PC-3 (cell line): ENCODE results near the gene RIN1. TPM values are rescaled to one million over a fixed set of nuclear protein-coding genes. Genes with fewer than 3 reads are reported as not detected.

ENCODE experiments used
- ATAC-seq: fragments of 200-7000 bp; cut with Tn5 transposase; 2 replicates; pipeline ENCODE4 v1.9.1; 2020; ENCODE audit warnings: mild to moderate bottlenecking, moderate library complexity
- BruUV-seq: library from RNA; stranded (reverse); fragments of 400-500 nt; replicated peaks from 2 replicates; lab custom pipeline; 2021; lab: Mats Ljungman, UMichigan
- CTCF ChIA-PET: fragments of 300-600 bp; sonication (Branson Sonifier 250); formaldehyde crosslinking; loops from one replicate; lab custom pipeline; 2022; ENCODE audit warnings: antibody characterized with exemption; lab: Charles Lee
- POLR2A ChIA-PET: fragments of 300-600 bp; sonication (Branson Sonifier 250); formaldehyde crosslinking; loops from one replicate; lab custom pipeline; 2022; ENCODE audit warnings: antibody characterized with exemption; ENCODE audit not compliant: unreplicated experiment; lab: Charles Lee
- DNase-seq: peaks from one replicate; pipeline ENCODE4 v3.0.0-alpha.2; 2015
- H2AFZ ChIP-seq: fragments of 300-600 bp; sonication (generic); 2 replicates; pipeline ENCODE4 v1.6.0; 2016; ENCODE audit warnings: antibody characterized with exemption, low read length
- H3F3A ChIP-seq: fragments of 300-600 bp; sonication (generic); one replicate; pipeline ENCODE4 v1.6.0; 2017; ENCODE audit warnings: antibody characterized with exemption, low read length, control low read depth, mild to moderate bottlenecking; ENCODE audit not compliant: unreplicated experiment
- H3K27ac ChIP-seq: fragments of 300-600 bp; sonication (generic); 2 replicates; pipeline ENCODE4 v1.5.1; 2016; ENCODE audit warnings: mild to moderate bottlenecking, low read length
- H3K27me3 ChIP-seq: fragments of 300-600 bp; sonication (generic); 2 replicates; pipeline ENCODE4 v1.6.1; 2016; ENCODE audit warnings: low read length, mixed read lengths
- H3K36me3 ChIP-seq: fragments of 300-600 bp; sonication (generic); 2 replicates; pipeline ENCODE4 v1.6.1; 2016; ENCODE audit warnings: low read depth, mixed run types, low read length, mixed read lengths
- H3K4me1 ChIP-seq: fragments of 300-600 bp; sonication (generic); 2 replicates; pipeline ENCODE4 v1.5.1; 2016; ENCODE audit warnings: low read length; ENCODE audit not compliant: insufficient read depth
- H3K4me2 ChIP-seq: fragments of 300-600 bp; sonication (generic); 2 replicates; pipeline ENCODE4 v1.6.0; 2016; ENCODE audit warnings: low read length
- H3K4me3 ChIP-seq: fragments of 300-600 bp; sonication (generic); 2 replicates; pipeline ENCODE4 v1.5.1; 2016; ENCODE audit warnings: mild to moderate bottlenecking, low read length, mixed read lengths
- H3K79me2 ChIP-seq: fragments of 300-600 bp; sonication (generic); 2 replicates; pipeline ENCODE4 v1.6.1; 2017; ENCODE audit warnings: low read length, mixed read lengths
- H3K9ac ChIP-seq: fragments of 300-600 bp; sonication (generic); 2 replicates; pipeline ENCODE4 v1.6.0; 2016; ENCODE audit warnings: mild to moderate bottlenecking, low read length
- H3K9me2 ChIP-seq: fragments of 300-600 bp; sonication (generic); replicated peaks from 2 replicates; pipeline ENCODE4 v1.6.1; 2016; ENCODE audit warnings: mixed run types, low read length, mixed read lengths
- H3K9me3 ChIP-seq: fragments of 300-600 bp; sonication (generic); 2 replicates; pipeline ENCODE4 v1.6.1; 2016; ENCODE audit warnings: low read length, mixed read lengths
- H4K20me1 ChIP-seq: fragments of 300-600 bp; sonication (generic); 2 replicates; pipeline ENCODE4 v1.6.1; 2016; ENCODE audit warnings: low read length, mixed read lengths
- EZH2 ChIP-seq: fragments of 300-600 bp; sonication (generic); IDR thresholded peaks from one replicate; pipeline ENCODE4 v1.6.1; 2017; ENCODE audit warnings: antibody characterized with exemption, mild to moderate bottlenecking, low read length; ENCODE audit not compliant: unreplicated experiment
- EZH2phosphoT487 ChIP-seq: fragments of 300-600 bp; sonication (generic); IDR thresholded peaks from 2 replicates; pipeline ENCODE4 v1.6.1; 2018; ENCODE audit warnings: mild to moderate bottlenecking, antibody characterized with exemption, low read length, borderline replicate concordance
- intact Hi-C: fragments of 100-400 bp; cut with micrococcal nuclease; formaldehyde crosslinking; loops from 2 replicates; pipeline ENCODE4 v1.9.0; 2023
- total RNA-seq: library from RNA; depleted of rRNA; stranded (reverse); fragments of >200 nt; gene quantifications from 2 replicates; pipeline ENCODE4 v1.2.3, GENCODE V29; 2014
- TF ChIP-seq, protein P1 (sequence below): fragments of 300-600 bp; sonication (generic); conservative IDR thresholded peaks from 2 replicates; pipeline ENCODE4 v1.5.1; 2017; ENCODE audit warnings: antibody characterized with exemption, low read depth, mild to moderate bottlenecking, low read length

Gene RIN1
- total RNA-seq, 1 experiment from 2014 or later, result 41.2 TPM

DNA sequence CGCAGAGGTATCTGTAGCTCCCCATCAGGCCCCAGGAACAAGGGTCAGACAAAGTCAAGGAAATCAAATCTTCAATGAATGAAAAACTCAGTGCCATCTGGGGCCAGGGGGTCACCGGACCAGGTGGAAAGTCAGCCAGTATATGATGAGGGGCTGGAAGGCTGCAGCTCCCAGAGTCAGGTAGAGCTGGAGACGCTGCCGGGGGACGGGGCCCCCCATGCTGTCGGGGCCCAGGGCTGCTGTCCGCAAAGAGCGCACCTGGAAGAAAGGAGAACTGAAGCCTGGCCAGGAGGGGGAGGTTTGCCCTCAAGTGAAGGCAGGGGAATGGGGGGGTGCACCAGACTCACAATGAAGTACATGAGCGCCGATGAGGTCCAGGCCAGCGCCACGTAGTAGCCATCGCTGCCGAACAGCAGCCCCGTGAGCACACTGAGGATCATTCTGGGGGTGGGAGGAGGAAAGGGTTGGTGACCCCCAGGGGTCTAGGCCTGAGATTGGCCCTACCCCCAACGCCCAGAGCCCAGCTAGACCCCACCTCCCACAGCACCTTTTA lies 51.6 kb downstream of the RIN1 start:
- no peak for ATAC-seq
- no peak overlapping the region for H2AFZ ChIP-seq
- intact Hi-C loops, result no loop called here
- H3K27ac ChIP-seq, result no peak overlapping the region
- no peak overlapping the region for H3K9ac ChIP-seq
- no peaks in the 10 kb centered on the region for H3K9me2 ChIP-seq
- TF ChIP-seq, protein P1, sequence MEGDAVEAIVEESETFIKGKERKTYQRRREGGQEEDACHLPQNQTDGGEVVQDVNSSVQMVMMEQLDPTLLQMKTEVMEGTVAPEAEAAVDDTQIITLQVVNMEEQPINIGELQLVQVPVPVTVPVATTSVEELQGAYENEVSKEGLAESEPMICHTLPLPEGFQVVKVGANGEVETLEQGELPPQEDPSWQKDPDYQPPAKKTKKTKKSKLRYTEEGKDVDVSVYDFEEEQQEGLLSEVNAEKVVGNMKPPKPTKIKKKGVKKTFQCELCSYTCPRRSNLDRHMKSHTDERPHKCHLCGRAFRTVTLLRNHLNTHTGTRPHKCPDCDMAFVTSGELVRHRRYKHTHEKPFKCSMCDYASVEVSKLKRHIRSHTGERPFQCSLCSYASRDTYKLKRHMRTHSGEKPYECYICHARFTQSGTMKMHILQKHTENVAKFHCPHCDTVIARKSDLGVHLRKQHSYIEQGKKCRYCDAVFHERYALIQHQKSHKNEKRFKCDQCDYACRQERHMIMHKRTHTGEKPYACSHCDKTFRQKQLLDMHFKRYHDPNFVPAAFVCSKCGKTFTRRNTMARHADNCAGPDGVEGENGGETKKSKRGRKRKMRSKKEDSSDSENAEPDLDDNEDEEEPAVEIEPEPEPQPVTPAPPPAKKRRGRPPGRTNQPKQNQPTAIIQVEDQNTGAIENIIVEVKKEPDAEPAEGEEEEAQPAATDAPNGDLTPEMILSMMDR, result no peak
- TF ChIP-seq EZH2phosphoT487 (no peak), EZH2 (no peak)
- H3K79me2 ChIP-seq, result peaks cover 23% of the 10 kb centered on the region
- H3K4me3 ChIP-seq, result no peak overlapping the region
- no peak overlapping the region for H3K4me2 ChIP-seq
- H3K27me3 ChIP-seq, result no peaks in the 10 kb centered on the region
- no peaks in the 10 kb centered on the region for H4K20me1 ChIP-seq
- DNase-seq, result no peak
- H3K36me3 ChIP-seq, result no peaks in the 10 kb centered on the region
- ChIA-PET POLR2A (no interaction called here), CTCF (interaction anchor here (0.6 kb wide), 1 partner anchor 51 kb away, joined by 3 read pairs; the partner anchor contains the start of gene RIN1)
- no peaks in the 10 kb centered on the region for H3K9me3 ChIP-seq
- no peaks in the 10 kb centered on the region for H3F3A ChIP-seq
- BruUV-seq, result no TSS peak
- H3K4me1 ChIP-seq, result peaks cover 19% of the 10 kb centered on the region

DNA sequence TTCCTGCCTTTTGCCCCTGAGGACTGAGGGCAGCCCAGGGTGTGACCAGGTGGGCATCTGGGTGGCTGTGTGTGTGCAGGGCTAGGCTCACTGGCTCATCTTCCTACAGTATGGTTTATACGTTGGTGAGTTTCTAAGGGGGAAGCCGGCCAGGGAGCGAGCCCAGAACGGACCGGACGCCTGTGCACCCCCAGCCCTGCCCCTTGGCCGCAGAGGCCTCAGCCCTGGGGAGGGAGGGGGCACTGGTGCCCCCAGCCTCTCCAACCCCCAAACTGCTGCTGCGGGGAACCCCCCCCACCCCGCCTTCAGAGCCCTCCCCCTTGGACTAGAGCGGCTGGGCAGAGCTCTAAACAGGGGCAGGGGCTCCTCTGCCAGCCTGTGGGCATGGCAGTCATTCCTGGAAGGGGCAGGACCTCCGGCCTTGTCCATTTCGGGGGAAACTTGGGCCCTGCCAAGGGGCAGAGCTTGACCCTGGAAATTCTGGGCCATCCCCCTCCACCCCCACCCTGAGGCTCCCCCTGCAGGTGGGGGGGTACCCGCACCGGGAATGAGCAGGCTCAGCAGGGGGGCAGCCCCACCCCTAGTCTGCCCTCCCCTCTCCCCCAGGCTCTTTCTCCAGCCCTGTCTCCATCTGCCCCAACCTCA lies 52.7 kb downstream of the RIN1 start:
- Histone ChIP-seq H3K9me3 (no peaks in the 10 kb centered on the region), H2AFZ (no peak overlapping the region), H3K27me3 (no peaks in the 10 kb centered on the region), H3F3A (no peaks in the 10 kb centered on the region), H3K4me3 (no peak overlapping the region), H4K20me1 (no peaks in the 10 kb centered on the region), H3K4me1 (peaks cover 18% of the 10 kb centered on the region), H3K27ac (no peak overlapping the region), H3K9me2 (no peaks in the 10 kb centered on the region), H3K9ac (no peak overlapping the region), H3K36me3 (no peaks in the 10 kb centered on the region), H3K79me2 (peaks cover 21% of the 10 kb centered on the region), H3K4me2 (no peak overlapping the region)
- intact Hi-C loops, result no loop called here
- POLR2A ChIA-PET, result no interaction called here
- no peak for TF ChIP-seq EZH2phosphoT487
- TF ChIP-seq, protein P1, result peak; percentile 36; the same call in 1 of the 2 replicates
- CTCF ChIA-PET, result interaction anchor here (0.6 kb wide), 1 partner anchor 52 kb away, joined by 3 read pairs; the partner anchor contains the start of gene RIN1
- no TSS peak for BruUV-seq
- DNase-seq (no peak), ATAC-seq (no peak)
